Superior temporal gyrus (tissue), 1 donor: ENCODE data around the gene ANKRD1.

Experiments used
- DNase-seq: peaks from one replicate; pipeline ENCODE4 v3.0.0-alpha.2; 2016; ENCODE audit errors: extremely low spot score

Gene ANKRD1

GRCh38 chr10:90935581-90936275, 14.8 kb upstream of the ANKRD1 start:
- DNase-seq = no peak

- DNase-seq = no peak
Observed at GRCh38 chr10:90930971-90931871, 10.3 kb upstream of the ANKRD1 start.

GRCh38 chr10:90930070-90930837, 9.4 kb upstream of the ANKRD1 start:
- no peak for DNase-seq

- DNase-seq = no peak
Observed at GRCh38 chr10:90929179-90929578, 8.3 kb upstream of the ANKRD1 start.

GRCh38 chr10:90927293-90927692, 6.4 kb upstream of the ANKRD1 start:
- DNase-seq = no peak

DNA sequence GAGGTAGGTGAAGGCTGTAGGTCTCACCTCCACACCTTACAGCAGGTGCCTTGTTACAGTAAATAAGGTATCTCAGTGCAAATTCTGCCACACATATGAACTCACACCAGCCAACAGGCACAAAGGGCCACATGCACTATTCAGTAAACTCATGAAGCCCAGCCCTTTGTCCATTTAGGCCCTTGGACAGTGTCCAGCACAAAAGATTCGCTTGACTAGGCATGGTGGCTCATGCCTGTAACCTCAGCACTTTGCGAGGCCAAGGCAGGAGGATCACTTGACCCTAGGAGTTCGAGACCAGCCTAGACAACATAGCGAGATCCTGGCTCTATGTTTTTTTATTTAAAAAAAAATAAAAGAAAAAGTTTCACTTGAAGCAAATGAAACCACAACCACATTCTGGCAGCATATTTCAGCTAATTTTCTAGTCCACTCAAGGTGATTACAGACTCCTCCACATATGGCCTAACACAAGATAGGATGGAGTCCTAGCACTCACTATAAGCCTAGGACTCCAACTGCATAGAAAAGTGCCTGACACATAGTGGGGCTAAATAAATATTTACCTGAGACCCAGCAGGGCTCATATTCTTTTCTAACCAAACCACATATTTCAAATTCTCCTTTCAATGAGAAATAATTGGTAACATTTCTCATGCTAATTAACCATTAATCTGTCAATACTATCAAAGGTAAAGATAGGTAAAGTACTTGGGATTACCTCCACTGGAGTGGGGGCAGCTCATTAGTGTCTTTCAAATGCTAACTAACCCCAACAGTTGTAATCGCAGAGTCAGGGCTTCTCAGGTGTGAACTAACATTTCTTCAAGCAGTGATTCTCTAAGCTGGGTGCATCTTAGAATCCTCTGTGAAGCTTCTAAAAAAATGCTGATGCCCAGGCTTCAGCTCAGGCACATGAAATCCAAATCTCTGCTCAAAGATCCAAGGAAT, 4.5 kb upstream of the ANKRD1 start:
- no peak for DNase-seq

- DNase-seq = no peak
Observed at GRCh38 chr10:90924552-90924951, 3.7 kb upstream of the ANKRD1 start.

DNA sequence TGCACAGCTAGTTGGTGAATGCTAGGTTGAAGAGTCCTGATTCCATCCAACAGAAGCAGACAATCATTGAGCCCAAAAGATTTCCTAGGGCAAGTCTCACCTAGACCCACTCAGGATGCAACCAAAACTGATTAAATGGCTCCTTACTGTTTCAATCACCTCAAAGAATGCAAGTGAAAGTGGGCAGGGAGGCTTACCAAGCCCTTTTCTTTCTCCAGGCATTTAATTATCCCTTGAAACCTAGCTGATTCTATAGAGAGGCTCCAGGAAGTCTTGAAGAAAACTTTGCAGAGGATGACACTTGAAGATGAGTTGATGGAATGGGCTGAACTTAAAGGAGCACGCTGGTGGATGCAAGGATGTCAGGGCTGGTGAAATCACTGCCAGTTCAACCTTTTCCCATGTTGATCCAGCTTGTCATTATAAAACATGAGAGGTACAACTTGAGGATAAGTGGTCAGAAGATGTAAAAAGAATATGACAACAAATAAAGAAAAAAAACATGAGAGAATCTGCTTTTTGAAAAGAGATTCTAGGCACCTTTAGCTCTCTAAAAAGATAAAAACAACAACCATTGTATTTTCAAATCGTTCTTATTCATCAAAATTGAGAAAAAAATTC, 2.3 kb upstream of the ANKRD1 start:
- DNase-seq = no peak

DNA sequence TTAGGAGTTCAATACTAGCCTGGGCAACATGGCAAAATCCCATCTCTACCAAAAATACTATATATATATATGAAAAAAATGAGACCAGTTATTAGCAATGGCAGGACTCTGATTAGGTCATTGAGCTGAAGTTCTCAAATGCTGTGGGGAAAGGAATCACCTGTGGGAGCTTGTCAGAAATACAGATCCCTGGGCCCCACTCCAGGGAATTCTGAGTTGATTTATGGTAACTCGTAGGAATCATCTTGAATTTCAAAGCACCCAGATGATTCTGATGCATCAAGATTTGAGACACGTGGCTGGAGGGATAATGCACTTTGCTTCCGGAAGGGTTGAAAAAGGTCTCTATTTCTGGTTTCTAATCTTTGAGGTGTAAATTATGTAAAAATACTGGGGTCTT, 1.0 kb upstream of the ANKRD1 start:
- no peak for DNase-seq

DNA sequence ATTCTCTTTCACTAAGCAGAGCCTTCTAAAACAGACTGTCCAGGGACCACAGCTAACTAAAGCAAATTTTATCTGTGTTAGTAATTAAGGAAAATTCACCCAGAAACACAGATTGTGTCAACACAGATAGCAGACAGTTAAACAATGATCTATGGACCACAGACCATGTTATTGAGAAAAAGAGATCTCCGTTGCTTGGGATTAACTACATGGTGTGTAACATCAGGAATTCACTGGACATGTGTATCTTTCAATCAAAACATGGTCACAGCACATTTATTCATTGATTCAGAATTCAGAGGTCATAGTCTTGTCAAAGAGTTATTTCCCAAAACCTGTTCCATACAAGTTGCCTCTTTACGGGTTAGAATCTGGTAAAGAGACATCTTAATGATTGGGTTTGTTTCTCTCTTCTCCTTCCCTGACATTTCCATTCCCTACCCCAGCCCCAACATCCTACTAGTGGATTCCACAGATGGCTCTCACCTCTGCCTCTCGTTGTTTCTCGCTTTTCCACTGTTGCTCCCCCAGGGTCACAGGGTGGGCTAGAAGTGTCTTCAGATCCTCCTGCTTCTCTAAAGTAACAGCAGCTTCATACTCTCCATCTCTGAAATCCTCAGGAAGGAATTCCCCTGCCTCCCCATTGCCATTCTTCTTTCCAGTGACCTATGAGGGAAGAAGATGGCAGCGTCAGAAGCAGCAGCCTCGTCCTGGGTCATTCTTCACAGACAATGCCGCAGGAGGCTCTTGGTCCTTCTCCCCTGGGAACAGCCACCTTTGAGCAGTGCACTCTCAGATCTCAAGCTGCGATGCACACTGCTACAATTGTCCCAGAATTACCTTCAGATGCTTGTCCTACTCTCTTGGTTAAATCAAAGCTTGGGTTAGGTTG, 958 bp downstream of the ANKRD1 start:
- no peak for DNase-seq

DNA sequence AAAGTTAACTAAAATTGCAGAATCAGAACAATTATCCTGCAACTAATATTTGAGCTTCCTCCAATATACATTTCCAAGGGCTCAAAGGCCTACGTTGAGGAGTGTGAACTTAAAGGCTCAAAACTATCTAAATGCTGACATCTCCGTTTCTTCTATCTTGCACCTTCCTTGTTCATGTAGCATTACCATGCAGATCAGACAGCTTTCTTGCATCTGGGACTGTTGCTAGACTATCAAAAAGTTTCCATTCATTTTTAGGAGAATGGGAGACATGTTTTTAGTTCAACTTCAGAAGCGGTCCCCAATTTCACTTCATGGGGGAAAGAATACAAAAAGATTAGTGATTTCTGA, 2.9 kb downstream of the ANKRD1 start:
- no peak for DNase-seq

GRCh38 chr10:90917238-90917967, 3.5 kb downstream of the ANKRD1 start:
- DNase-seq = no peak

DNA sequence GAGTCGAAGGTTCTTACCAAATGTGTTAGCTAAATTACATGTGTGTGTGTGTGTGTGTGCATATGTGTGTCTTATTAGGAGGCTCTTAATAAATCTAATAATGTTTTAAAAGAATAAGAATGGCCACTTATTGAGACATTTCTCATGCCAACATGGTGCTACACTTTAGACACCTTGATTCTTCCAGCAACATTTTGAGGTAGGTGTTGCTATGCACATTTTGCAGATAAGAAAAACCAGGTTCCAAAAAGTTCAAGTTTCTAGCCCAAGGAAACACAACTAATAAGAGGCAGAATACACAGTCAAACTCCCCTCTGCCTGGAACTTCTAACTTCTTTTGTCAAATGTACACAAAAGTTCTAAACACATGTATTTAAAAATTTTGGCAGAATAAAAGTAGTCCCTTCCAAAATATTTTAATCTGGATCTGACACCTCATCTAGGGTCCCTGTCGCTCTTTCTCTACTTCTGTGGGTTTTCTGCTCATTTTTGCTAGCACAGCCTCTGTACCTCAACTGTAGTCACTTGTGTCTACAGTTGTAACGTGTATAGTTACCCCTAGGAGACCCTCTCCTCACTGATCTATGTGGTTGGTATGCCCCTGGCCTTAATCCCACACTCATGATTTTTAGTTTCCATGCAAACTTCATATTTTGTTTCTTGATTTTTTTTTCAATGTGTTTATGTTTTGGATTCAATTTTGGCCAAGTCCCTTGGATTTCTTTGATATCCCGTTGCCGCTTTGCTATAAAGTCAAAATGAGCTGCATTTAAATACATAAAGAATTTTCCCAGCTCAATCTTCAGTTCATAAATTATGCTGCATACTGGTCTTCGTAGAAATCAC, 4.3 kb downstream of the ANKRD1 start:
- DNase-seq = no peak

- no peak for DNase-seq
Observed at GRCh38 chr10:90915766-90916075, 5.2 kb downstream of the ANKRD1 start.

DNA sequence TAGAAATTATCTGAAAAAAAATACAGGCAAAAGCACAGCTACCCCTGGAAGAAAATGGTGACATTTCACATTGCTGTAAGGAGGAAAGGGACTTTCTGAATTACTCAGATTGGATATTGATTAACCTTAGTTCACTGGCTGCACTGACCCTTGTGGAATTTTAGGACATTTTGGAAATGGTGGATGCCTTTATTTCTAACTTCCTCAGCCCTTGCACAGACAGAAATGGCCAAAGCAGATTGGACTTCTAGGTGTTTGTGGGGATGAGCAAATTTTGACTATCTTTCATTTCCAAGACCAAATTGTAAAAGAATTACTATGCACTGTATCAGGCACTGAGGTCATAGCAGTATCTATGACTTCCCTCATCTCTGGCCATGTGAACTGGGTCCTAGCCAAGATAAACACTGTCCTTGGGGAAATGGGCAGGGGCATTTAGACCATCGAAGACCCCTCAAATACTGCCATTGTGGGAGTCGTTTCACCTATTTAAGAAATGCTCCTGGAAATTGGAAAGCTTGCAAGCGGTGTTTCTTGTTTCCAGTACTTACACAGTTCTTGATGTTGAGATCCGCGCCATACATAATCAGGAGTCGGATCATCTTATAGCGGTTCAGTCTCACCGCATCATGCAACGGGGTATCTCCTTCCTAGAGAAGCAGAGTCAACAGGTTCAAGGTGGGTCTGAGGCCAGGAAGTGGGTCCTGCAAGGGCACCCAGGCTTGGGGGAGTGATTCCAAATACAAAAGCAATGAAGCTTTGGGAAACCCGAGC, 5.7 kb downstream of the ANKRD1 start:
- no peak for DNase-seq

DNA sequence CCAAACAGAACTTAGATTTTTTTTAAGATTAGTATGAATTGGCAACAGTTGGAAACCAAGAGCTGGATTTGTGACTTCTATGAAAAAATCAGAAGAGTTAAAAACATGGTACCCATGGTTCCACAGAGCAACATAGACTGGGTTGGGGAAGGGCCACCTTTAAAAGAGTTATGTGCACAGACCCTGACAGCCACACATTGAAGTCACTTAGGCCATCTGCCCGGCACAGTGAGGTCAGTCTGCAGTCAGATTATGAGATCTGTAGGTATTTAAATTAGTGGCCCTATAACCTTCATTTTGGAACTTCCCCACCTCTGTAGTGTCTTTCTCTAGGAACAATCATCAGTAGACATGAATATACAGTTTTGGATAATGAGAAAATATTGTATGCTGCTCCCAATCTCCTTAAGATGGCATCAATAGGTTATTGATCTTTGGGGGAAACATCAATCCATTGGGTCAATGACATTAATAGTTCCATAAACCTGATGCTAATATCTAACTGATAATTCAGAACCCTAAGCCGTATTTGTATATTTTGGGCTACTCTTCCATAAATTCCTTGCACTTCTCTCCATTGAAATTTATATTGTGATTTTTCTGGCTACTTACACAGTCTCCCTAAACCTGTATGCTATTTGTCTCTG, 7.0 kb downstream of the ANKRD1 start:
- no peak for DNase-seq

- DNase-seq = no peak
Observed at GRCh38 chr10:90912854-90913479, 7.9 kb downstream of the ANKRD1 start.
